ENCODE data around the gene CCDC190.

GRCh38 chr1:162877412-162877811, 16.4 kb upstream of the CCDC190 start:
- TF ChIP-seq POU5F1 (IDR thresholded peaks at IDR 0.05; ENCODE audit: low read depth, low read length) (no peak), RNF2 (IDR thresholded peaks at IDR 0.05; ENCODE audit: borderline replicate concordance, low read depth, low read length, missing control alignments, poor library complexity, severe bottlenecking) (no peak), KDM1A (IDR thresholded peaks at IDR 0.05; ENCODE audit: borderline replicate concordance, low read length) (no peak), POLR2AphosphoS5 (IDR thresholded peaks at IDR 0.05; ENCODE audit: low read depth, low read length) (no peak), RBBP5 (IDR thresholded peaks at IDR 0.05; ENCODE audit: borderline replicate concordance, low read depth, low read length) (no peak), EP300 (IDR thresholded peaks at IDR 0.05; ENCODE audit: borderline replicate concordance in 1 of 2, low read depth in 2 of 2, low read length in 2 of 2) (no peak), ZNF274 (IDR thresholded peaks at IDR 0.05; ENCODE audit: borderline replicate concordance, extremely low read depth, low read length) (no peak), KDM5A (IDR thresholded peaks at IDR 0.05; ENCODE audit: low read length) (no peak), CTCF (IDR thresholded peaks at IDR 0.05; ENCODE audit: control extremely low read depth in 1 of 3, insufficient read depth in 1 of 3, low read depth in 1 of 3, low read length in 3 of 3) (no peak), USF2 (IDR thresholded peaks at IDR 0.05; ENCODE audit: low read length) (no peak), POLR2A (IDR thresholded peaks at IDR 0.05; ENCODE audit: control extremely low read depth in 1 of 2, low read depth in 2 of 2, low read length in 2 of 2) (no peak), ASH2L (IDR thresholded peaks at IDR 0.05; ENCODE audit: low read length) (no peak)
